Measurements from ENCODE around the gene MSLN.
"Not testable (repeated sequence)": the region's sequence is repeated elsewhere in the genome, so short reads cannot be mapped to it uniquely, and the experiment has no call there.

MSLN gene

GRCh38 chr16:734208-734980 is 26.1 kb upstream of the MSLN start:
- FAIRE-seq, result no peak
- no peak for DNase-seq (ENCODE audit: insufficient read length, low spot score)

- no peak for FAIRE-seq
Measured at GRCh38 chr16:734981-735881, 25.3 kb upstream of the MSLN start.

GRCh38 chr16:735982-736453 is 24.5 kb upstream of the MSLN start:
- DNase-seq (ENCODE audit: insufficient read length, low spot score) (no peak), FAIRE-seq (no peak)

More at GRCh38 chr16:734981-735881, 25.3 kb upstream of the MSLN start:
- DNase-seq (ENCODE audit: insufficient read length, low spot score), result no peak

GRCh38 chr16:736936-737481 is 23.5 kb upstream of the MSLN start:
- DNase-seq (ENCODE audit: insufficient read length, low spot score), result no peak
- no peak for FAIRE-seq

- DNase-seq (ENCODE audit: insufficient read length, low spot score) (no peak), FAIRE-seq (no peak)
Measured at GRCh38 chr16:739560-740458, 20.7 kb upstream of the MSLN start.

- no peak for FAIRE-seq
- no peak for DNase-seq (ENCODE audit: insufficient read length, low spot score)
Measured at GRCh38 chr16:740459-740763, 20.1 kb upstream of the MSLN start.

- peak; percentile 97 for FAIRE-seq
- DNase-seq (ENCODE audit: insufficient read length, low spot score), result peak; percentile 91
Measured at GRCh38 chr16:740764-741505, 19.6 kb upstream of the MSLN start, which contains the start of gene CIAO3. Gene CIAO3 (minus strand): TSS chr16:740997. CDS start chr16:740985, 12 bp downstream.

- no peak for DNase-seq (ENCODE audit: insufficient read length, low spot score)
- FAIRE-seq, result no peak
Measured at GRCh38 chr16:741986-742629, 18.4 kb upstream of the MSLN start.

GRCh38 chr16:742894-743293 is 17.6 kb upstream of the MSLN start:
- not testable (repeated sequence) for DNase-seq (ENCODE audit: insufficient read length, low spot score); FAIRE-seq

- DNase-seq (ENCODE audit: insufficient read length, low spot score) (no peak), FAIRE-seq (no peak)
Measured at GRCh38 chr16:743794-744500, 16.6 kb upstream of the MSLN start.

- FAIRE-seq (no peak), DNase-seq (ENCODE audit: insufficient read length, low spot score) (no peak)
Measured at GRCh38 chr16:745739-746138, 14.8 kb upstream of the MSLN start.

GRCh38 chr16:746637-747036 is 13.9 kb upstream of the MSLN start:
- no peak for FAIRE-seq

GRCh38 chr16:747978-748746 is 12.4 kb upstream of the MSLN start:
- DNase-seq (ENCODE audit: insufficient read length, low spot score) (no peak), FAIRE-seq (no peak)

More at GRCh38 chr16:746637-747036, 13.9 kb upstream of the MSLN start:
- DNase-seq (ENCODE audit: insufficient read length, low spot score), result no peak

GRCh38 chr16:749010-749409 is 11.5 kb upstream of the MSLN start:
- DNase-seq (ENCODE audit: insufficient read length, low spot score) (no peak), FAIRE-seq (no peak)

GRCh38 chr16:750485-750884 is 10.0 kb upstream of the MSLN start:
- FAIRE-seq, result no peak
- DNase-seq (ENCODE audit: insufficient read length, low spot score), result no peak

GRCh38 chr16:751152-752006 is 9.2 kb upstream of the MSLN start:
- DNase-seq (ENCODE audit: insufficient read length, low spot score), result no peak
- no peak for FAIRE-seq

GRCh38 chr16:752007-752312 is 8.6 kb upstream of the MSLN start:
- no peak for FAIRE-seq
- no peak for DNase-seq (ENCODE audit: insufficient read length, low spot score)

All from HTR-8/SVneo (cell line).